ENCODE data around the gene PELI3.

GRCh38 chr11:66454828-66455227 is 11.9 kb upstream of the PELI3 start:
- no peak for TF ChIP-seq CTCF (IDR thresholded peaks at IDR 0.05)
- no peak for TF ChIP-seq EZH2 (IDR thresholded peaks at IDR 0.05; ENCODE audit: borderline replicate concordance, insufficient read depth, low read depth, low read length, poor library complexity, severe bottlenecking)
